CD4-positive, alpha-beta T cell (primary cell): ENCODE data around the gene MFF. TPM values are rescaled to one million over a fixed set of nuclear protein-coding genes. Genes with fewer than 3 reads are reported as not detected.
"Not testable (repeated sequence)": the region's sequence is repeated elsewhere in the genome, so short reads cannot be mapped to it uniquely, and the experiment has no call there.

Experiments used
- ATAC-seq: fragments of 200-7000 bp; cut with Tn5 transposase; one replicate; pipeline ENCODE4 v1.10.0; 2022; ENCODE audit warnings: mild to moderate bottlenecking; ENCODE audit not compliant: poor library complexity
- CTCF ChIA-PET: fragments of 350-600 bp; sonication (Branson Sonifier 250); formaldehyde crosslinking; loops from one replicate; lab custom pipeline; 2021; ENCODE audit warnings: antibody characterized with exemption, inconsistent platforms; lab: Charles Lee
- POLR2A ChIA-PET: fragments of 350-600 bp; sonication (Branson Sonifier 250); formaldehyde crosslinking; loops from one replicate; lab custom pipeline; 2021; ENCODE audit warnings: antibody characterized with exemption, inconsistent platforms; lab: Charles Lee
- DNase-seq, 14 experiments: peaks; one replicate each; pipeline ENCODE4 v3.0.0-alpha.2; 2013 to 2020; ENCODE audit warnings: mixed read lengths in 2 of 14
- H3K27ac ChIP-seq, 2 donors: one replicate each; pipeline versions ENCODE4 v1.5.1 to v1.7.0; 2013; ENCODE audit warnings: low read length in 2 of 2, low read depth in 1 of 2, mild to moderate bottlenecking in 1 of 2
- H3K27me3 ChIP-seq, 2 experiments: 1 replicate in 1 of 2; 2 replicates in 1 of 2; pipeline versions ENCODE4 v1.6.1 to v1.7.0; 2013; ENCODE audit warnings: low read length in 2 of 2, control low read depth in 1 of 2, mild to moderate bottlenecking in 1 of 2, moderate library complexity in 1 of 2; ENCODE audit not compliant: insufficient read depth in 2 of 2, control insufficient read depth in 1 of 2
- H3K36me3 ChIP-seq: one replicate; pipeline ENCODE4 v1.6.1; 2013; ENCODE audit warnings: low read length, control low read depth; ENCODE audit not compliant: insufficient read depth
- H3K4me1 ChIP-seq: one replicate; pipeline ENCODE4 v1.6.1; 2013; ENCODE audit warnings: low read length, control low read depth; ENCODE audit not compliant: insufficient read depth
- H3K4me3 ChIP-seq: one replicate; pipeline ENCODE4 v1.5.1; 2013; ENCODE audit warnings: mild to moderate bottlenecking, low read length, moderate library complexity
- H3K9me3 ChIP-seq, 2 experiments: 1 replicate in 1 of 2; 2 replicates in 1 of 2; pipeline versions ENCODE4 v1.6.1 to v1.7.0; 2013; ENCODE audit warnings: low read length in 2 of 2, mild to moderate bottlenecking in 2 of 2, control low read depth in 1 of 2, moderate library complexity in 1 of 2; ENCODE audit not compliant: control insufficient read depth in 1 of 2, insufficient read depth in 1 of 2
- H3K27ac Mint-ChIP-seq: one replicate; pipeline ENCODE4 v1.8.0; 2020; ENCODE audit warnings: mixed read lengths
- H3K27me3 Mint-ChIP-seq: one replicate; pipeline ENCODE4 v1.8.0; 2021; ENCODE audit warnings: mixed read lengths
- H3K36me3 Mint-ChIP-seq: one replicate; pipeline ENCODE4 v1.8.0; 2021; ENCODE audit warnings: low read depth, mixed read lengths
- H3K4me1 Mint-ChIP-seq: one replicate; pipeline ENCODE4 v1.8.0; 2021; ENCODE audit warnings: low read depth, mixed read lengths
- H3K4me3 Mint-ChIP-seq: one replicate; pipeline ENCODE4 v1.8.0; 2020; ENCODE audit warnings: mild to moderate bottlenecking, mixed read lengths
- H3K9me3 Mint-ChIP-seq: one replicate; pipeline ENCODE4 v1.8.0; 2020; ENCODE audit warnings: mixed read lengths
- CTCF ChIP-seq: fragments of 200-600 bp; IDR thresholded peaks from one replicate; pipeline ENCODE4 v1.8.0; 2022; ENCODE audit warnings: antibody characterized with exemption, mild to moderate bottlenecking
- intact Hi-C, 2 experiments: fragments of 100-400 bp; cut with DNase I in 1 of 2; cut with micrococcal nuclease in 1 of 2; formaldehyde crosslinking; loops; one replicate each; pipeline versions ENCODE4 v1.15.1 to v1.9.0; 2023 to 2025; cut with DNase I, micrococcal nuclease
- total RNA-seq, 174 experiments: library from RNA in 2 of 174; stranded (reverse) in 2 of 174; gene quantifications; one replicate each; pipeline ENCODE4 v1.2.3 and lab custom pipeline; 2021 to 2026

The MFF gene
- total RNA-seq, 2 experiments from 2014 or later, result 46.9 to 51.8 TPM

- CTCF ChIA-PET, result no interaction called here
Measured at GRCh38 chr2:227377467-227378351, 52.7 kb downstream of the MFF start.

GRCh38 chr2:227378371-227378782 is 53.3 kb downstream of the MFF start:
- no peaks in the 10 kb centered on the region for H3K4me1 ChIP-seq
- H3K4me3 ChIP-seq, result no peak overlapping the region
- no peak overlapping the region for H3K4me3 Mint-ChIP-seq
- no peaks in the 10 kb centered on the region for H3K9me3 Mint-ChIP-seq
- no peak overlapping the region for H3K27ac Mint-ChIP-seq
- CTCF ChIA-PET, result no interaction called here
- DNase-seq (no peak), ATAC-seq (no peak)
- H3K27ac ChIP-seq, result no peak overlapping the region
- peaks cover 11% of the 10 kb centered on the region for H3K27me3 Mint-ChIP-seq
- POLR2A ChIA-PET, result no interaction called here
- no peaks in the 10 kb centered on the region for H3K36me3 ChIP-seq
- intact Hi-C loops, result no loop called here
- TF ChIP-seq CTCF, result no peak
- no peaks in the 10 kb centered on the region for H3K36me3 Mint-ChIP-seq
- H3K4me1 Mint-ChIP-seq, result no peaks in the 10 kb centered on the region
- H3K27me3 ChIP-seq, result no peaks in the 10 kb centered on the region
- H3K9me3 ChIP-seq, result no peaks in the 10 kb centered on the region

More at GRCh38 chr2:227377467-227378351, 52.7 kb downstream of the MFF start:
- H3K4me3 Mint-ChIP-seq, result no peak overlapping the region
- H3K27ac Mint-ChIP-seq, result no peak overlapping the region
- peaks cover 11% of the 10 kb centered on the region for H3K27me3 Mint-ChIP-seq
- DNase-seq (no peak), ATAC-seq (no peak)
- Histone ChIP-seq H3K36me3 (no peaks in the 10 kb centered on the region), H3K4me3 (no peak overlapping the region), H3K4me1 (no peaks in the 10 kb centered on the region), H3K27ac (no peak overlapping the region), H3K9me3 (no peaks in the 10 kb centered on the region), H3K27me3 (no peaks in the 10 kb centered on the region)
- no peak for TF ChIP-seq CTCF
- intact Hi-C loops, result no loop called here
- H3K4me1 Mint-ChIP-seq, result no peaks in the 10 kb centered on the region
- no peaks in the 10 kb centered on the region for H3K36me3 Mint-ChIP-seq
- no peaks in the 10 kb centered on the region for H3K9me3 Mint-ChIP-seq
- POLR2A ChIA-PET, result no interaction called here

GRCh38 chr2:227379095-227379494 is 54.0 kb downstream of the MFF start, which contains the start of gene TM4SF20:
Gene TM4SF20 (minus strand): TSS chr2:227379306. CDS start chr2:227379268, 38 bp downstream.
- Mint-ChIP-seq H3K4me3 (no peak within 1 kb of the TSS), H3K9me3 (no peaks in the 10 kb centered on the region)
- CTCF ChIA-PET, result no interaction called here

GRCh38 chr2:227382241-227382835 is 57.3 kb downstream of the MFF start:
- H3K27me3 ChIP-seq, POLR2A ChIA-PET, CTCF ChIA-PET, H3K4me1 Mint-ChIP-seq, H3K27ac ChIP-seq, H3K9me3 Mint-ChIP-seq, intact Hi-C loops, H3K36me3 ChIP-seq, H3K4me3 Mint-ChIP-seq, ATAC-seq, DNase-seq, H3K36me3 Mint-ChIP-seq, H3K4me1 ChIP-seq, H3K4me3 ChIP-seq, H3K27ac Mint-ChIP-seq, H3K9me3 ChIP-seq: not testable (repeated sequence)
- peaks cover 15% of the 10 kb centered on the region for H3K27me3 Mint-ChIP-seq

More at GRCh38 chr2:227379095-227379494, 54.0 kb downstream of the MFF start, which contains the start of gene TM4SF20:
- H3K9me3 ChIP-seq, result no peaks in the 10 kb centered on the region
- H3K27ac ChIP-seq, result no peak within 1 kb of the TSS
- intact Hi-C loops, result no loop called here
- no peak for TF ChIP-seq CTCF
- no peaks in the 10 kb centered on the region for H3K4me1 ChIP-seq
- no peaks in the 10 kb centered on the region for H3K27me3 ChIP-seq
- H3K36me3 Mint-ChIP-seq, result no peaks in the 10 kb centered on the region
- no peak within 1 kb of the TSS for H3K27ac Mint-ChIP-seq
- H3K36me3 ChIP-seq, result no peaks in the 10 kb centered on the region
- H3K27me3 Mint-ChIP-seq, result peaks cover 16% of the 10 kb centered on the region
- no peak for ATAC-seq
- no peaks in the 10 kb centered on the region for H3K4me1 Mint-ChIP-seq
- POLR2A ChIA-PET, result no interaction called here
- no peak within 1 kb of the TSS for H3K4me3 ChIP-seq
- no peak for DNase-seq
